Activated CD8-positive, alpha-beta memory T cell treated with anti-CD3 and anti-CD28 coated beads, Interleukin-2, amount 50 U/mL, for 48 hours (primary cell): Measurements from ENCODE around the gene TCF4.

Source experiments
- DNase-seq: peaks from one replicate; pipeline ENCODE4 v3.0.0-alpha.2; 2020

Gene TCF4

DNA sequence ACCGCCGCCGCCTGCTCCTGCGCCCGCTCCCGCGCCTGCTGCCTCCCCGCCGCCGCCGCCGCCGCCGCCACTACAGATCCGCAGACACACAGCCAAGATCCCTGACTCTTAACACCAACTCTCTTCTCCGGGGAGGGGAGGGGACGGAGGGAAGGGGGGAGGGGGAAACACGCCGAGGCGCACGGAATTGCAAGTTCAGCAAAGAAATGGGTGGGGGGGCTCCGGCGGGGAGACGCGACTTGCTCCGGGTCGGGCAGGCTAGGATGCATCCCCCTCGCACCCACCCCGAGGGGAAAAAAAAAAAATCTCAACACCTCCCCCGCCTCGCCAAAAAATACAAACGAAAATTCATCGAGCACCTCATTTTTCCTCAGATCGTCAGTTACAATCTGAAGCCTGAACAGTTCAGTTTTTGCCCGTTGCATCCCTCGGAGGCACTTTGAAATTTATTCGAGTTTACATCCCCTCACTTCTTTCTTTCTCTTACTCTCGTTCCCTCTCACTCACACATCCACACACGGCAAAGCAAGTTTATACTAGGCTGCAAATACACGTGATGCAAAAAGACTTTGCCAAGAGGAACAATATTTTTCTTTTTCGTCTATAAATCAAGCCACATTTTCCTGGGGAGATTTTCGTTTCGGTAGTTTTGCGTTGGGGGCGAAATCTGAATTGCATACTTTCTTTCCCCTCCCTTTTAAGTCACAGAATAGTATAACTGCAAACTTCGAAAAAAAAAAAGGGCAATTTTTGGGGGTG, at the start of gene TCF4:
TCF4 (minus strand) TSS at position 82 of the 759 bp plus-strand sequence. CDS start 1,076 bp downstream, outside the sequence.
- peak; percentile 61 for DNase-seq

GRCh38 chr18:55637204-55637603, 49.2 kb upstream of the TCF4 start:
- DNase-seq, result no peak

GRCh38 chr18:55635439-55635838, 47.4 kb upstream of the TCF4 start:
- no peak for DNase-seq

DNA sequence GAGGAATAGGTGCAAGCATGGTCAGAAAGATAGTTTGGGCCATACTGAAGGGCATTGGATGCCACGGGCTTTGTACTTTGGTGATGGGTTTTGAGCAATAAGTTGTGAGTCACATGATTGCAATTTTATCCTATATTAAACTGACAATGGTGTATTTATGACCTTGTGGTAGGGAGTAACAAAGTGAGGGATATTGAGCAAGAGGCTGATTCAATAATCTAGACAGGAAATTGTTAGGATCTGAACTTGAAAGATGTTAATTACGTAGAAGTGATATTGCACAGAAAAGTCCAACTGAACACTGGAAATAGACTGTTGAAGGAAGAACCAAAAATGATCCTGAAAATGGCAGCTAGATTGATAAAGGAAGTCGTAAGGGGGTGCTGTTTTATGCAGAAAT, 46.6 kb upstream of the TCF4 start:
- no peak for DNase-seq

DNA sequence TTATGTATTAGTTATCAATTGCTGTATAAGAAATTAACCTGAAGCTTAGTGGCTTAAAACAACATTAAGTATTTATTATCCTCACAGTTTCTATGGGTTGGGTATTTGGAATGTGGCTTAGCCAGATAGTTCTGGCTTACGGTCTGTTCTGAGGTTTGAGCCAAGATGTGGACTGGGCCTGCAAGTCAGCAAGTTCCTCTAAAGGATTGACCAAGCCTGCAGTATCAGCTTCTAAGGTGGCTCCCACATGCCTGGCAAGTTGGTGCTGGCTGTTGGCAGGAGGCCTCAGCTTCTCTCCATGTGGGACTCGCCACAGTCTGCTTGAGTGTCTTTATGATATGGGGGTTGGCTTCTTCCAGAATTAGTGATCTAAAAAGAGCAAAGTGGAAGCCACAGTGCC, 45.0 kb upstream of the TCF4 start:
- DNase-seq, result no peak

- no peak for DNase-seq
These were observed 41.1 kb upstream of the TCF4 start for GRCh38 chr18:55629133-55629532.

GRCh38 chr18:55627007-55627406, 39.0 kb upstream of the TCF4 start:
- no peak for DNase-seq

GRCh38 chr18:55625901-55626300, 37.9 kb upstream of the TCF4 start:
- no peak for DNase-seq

DNA sequence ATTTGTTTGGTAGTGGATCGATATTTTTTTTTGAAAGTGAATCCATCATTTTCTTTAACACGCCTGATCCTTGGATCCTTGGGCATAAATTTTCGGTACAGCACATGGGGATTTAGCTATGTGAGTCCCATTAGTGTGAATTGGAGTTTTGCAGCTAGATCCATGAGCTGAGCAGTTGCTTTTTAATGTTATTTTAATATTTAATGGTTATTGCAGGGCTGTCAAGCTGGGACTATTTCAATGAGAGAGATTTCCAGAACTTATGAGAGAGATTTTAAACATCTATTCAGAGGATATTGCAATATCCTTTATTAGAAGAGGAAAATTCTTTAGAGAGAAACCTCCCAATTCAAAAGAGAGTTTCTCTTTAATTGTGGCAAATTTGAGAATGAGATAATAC, 35.6 kb upstream of the TCF4 start:
- DNase-seq, result no peak

DNA sequence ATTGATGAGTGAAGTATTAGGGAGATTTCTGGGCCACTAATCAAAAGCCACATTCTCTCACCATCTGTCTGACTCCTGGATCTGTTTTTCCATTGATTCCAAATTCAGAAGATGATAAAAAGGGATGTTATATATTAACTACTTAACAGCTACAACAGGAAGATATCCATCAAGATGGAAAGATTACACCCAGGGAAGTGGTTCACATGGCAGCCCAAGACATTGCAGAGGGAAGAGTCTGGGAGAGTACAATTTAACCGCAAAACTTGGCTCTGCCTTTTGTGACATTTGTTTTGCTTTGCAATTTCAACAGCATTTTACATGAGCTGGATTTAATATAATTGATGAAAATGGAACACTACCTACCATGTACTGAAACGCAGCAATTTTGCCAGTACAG, 22.5 kb upstream of the TCF4 start:
- DNase-seq, result no peak

GRCh38 chr18:55609160-55609825, 21.3 kb upstream of the TCF4 start:
- DNase-seq, result no peak

DNA sequence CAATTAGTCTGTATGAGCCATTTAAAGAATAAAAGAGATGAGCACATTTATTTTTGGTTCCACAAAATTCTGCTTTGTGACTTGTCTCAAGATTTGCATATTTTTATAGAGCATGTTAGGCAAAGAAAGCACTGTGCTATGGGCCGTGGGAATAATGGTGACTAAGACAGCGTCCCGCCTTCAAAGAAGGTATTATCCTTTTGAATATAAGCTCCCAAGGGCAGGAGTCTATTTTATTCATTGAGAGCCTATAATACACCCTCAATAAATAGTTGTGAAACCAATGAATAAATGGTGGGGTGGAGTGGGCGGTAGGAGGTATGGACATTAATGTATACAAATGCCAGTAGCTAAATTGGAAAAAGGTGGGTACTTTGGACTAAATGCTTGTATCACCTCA, 20.5 kb upstream of the TCF4 start:
- no peak for DNase-seq

GRCh38 chr18:55607773-55608172, 19.8 kb upstream of the TCF4 start:
- no peak for DNase-seq

DNA sequence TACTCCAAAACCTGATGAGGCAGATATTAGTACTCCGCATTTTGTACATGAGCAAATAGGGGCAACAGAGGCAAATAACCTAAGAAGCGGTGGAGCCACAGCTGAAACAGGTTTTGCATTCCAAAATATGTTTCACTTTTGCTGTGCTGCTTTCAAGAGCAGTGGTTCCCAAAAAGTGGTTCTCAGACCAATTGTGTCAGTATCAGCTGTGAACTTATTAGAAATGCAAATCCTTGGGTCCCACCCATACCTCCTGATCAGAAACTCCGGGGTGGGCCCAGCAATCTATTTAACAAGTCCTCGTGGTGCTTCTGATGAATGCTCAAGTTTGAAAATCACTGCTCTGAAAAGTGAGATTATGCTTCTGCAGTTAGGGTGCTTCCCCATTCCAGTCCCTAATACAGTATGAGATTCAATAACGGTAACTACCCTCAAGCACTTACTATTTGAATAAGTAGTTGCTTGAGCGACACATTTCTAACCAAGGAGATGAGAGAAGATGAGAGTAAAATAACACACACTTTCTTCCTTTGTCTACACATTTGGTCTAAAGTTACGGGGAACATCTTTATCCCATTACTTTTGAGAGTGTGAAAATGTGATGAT, 17.8 kb upstream of the TCF4 start:
- no peak for DNase-seq

- no peak for DNase-seq
These were observed 15.8 kb upstream of the TCF4 start for GRCh38 chr18:55603775-55604174.

DNA sequence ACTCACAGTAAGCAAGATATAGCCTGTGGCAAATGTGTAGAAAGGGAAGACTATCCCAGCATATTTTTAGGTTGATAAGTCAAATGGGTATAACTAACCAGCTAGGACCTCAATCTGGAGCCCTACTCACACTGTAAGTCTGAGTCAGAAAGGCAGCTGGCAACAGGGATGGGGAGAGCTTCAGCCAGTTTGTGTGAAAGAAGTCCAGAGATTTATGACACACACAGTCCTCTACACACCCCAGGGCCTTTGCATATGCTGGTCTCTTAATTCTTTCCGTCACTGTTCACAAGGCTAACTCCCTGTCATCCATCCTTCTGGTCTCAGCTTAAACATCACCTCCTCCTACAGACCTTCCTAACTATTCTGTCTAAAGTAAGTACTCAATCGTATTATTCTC, 5.9 kb upstream of the TCF4 start:
- no peak for DNase-seq

- no peak for DNase-seq
These were observed 4.6 kb upstream of the TCF4 start for GRCh38 chr18:55592572-55592971.

GRCh38 chr18:55592106-55592505, 4.1 kb upstream of the TCF4 start:
- DNase-seq, result no peak

DNA sequence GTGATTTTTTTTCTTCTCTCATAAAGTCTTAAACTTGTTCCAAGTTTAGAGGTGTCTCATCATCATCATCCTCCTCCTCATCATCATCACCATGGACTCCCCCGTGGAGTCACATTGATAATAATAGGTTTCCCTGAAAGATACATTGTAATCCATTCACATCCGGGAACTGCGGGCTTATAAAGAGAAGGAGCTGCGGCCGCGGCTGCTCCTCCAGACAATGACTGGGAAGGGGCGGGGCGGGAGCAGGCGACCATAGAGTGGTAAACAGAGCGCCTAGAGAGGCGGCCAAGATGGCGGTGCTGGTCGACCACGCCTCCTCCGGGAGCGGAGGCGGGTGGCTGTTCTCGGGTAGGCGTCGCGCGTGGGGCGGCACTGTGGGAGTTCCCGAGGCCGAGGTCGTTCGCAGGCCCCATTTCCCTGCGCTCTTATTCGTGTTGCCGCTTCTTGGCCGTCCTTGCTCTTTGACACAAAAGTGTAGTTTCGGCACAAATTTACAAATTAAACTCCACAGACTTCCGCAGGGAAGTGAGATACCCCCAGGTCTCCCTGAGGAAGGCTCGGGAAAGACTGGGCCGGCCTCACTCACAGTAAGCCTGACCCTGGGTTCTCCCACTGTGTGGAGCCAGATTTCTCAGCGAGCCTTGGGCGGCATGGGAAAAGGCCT, 1.8 kb upstream of the TCF4 start:
- peak; percentile 81 for DNase-seq

DNA sequence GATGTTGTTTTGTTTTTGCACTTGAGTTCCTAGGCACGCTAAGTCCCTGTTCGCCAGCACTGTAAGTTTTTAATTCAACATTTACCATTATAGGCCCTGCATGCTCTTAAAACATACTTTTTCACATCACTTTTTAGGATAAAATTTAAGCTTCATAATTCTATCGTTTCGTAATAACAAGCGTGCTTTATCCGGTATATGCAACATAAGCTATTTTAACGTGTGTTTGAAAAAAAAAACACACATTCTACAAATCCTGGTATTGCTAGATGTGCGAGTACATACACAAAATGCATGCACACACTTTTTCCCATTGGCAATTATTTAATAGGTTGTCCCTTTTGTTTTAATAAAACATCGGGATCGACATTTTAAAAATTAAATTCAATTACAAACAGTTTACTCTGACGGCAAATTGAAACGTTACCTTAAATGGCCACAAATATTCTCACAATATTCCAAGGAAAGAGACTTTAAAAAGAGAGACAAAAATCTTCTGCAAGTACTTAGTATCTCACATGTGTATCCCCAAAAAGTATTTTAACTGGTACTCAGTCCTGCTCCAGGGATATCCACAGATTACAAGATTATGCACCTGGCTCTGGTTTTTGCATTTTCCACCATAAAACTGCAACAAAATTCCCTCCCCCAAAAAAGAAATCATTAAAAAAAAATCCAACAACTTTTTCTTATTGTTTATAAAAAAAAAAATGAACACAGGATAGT, 1.0 kb upstream of the TCF4 start:
- DNase-seq, result no peak

- DNase-seq, result no peak
These were observed 428 bp downstream of the TCF4 start for GRCh38 chr18:55587418-55588110.

DNA sequence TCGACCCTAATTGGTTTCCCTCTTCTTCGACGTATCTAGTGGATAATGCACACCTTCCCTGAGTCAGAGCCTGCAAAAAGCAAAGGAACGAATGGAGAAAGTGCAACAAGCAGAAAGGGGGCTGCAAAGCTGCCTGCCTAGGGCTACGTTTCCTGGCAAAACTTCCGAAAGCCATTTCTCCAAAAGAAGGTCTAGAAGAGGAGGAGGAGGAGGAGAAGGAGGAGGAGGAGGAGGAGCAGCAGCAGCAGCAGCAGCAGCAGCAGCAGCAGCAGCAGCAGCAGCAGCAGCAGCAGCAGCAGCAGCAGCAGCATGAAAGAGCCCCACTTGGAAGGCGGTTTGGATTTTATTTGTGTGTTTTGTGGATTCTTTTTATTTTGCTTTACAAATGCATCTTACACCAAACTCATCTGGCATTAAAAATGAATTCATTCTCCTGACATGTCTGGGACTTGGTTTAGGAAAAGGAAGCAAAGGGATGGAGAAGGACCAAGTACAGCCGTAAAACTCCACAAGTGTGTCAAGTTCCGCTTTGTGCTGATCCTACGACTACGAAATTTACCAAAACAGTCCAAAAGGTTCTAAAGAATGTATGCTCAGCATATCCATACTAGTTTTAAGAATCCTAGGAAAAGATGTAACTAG, 2.0 kb downstream of the TCF4 start:
- no peak for DNase-seq
